HG02852 (cell line): ENCODE results near the gene MYO5B.

Experiments
- ATAC-seq: cut with Tn5 transposase; IDR thresholded peaks from one replicate; pipeline ENCODE4 v1.9.1; 2021; ENCODE audit warnings: mild to moderate bottlenecking, moderate library complexity; ENCODE audit not compliant: unreplicated experiment

Gene MYO5B

DNA sequence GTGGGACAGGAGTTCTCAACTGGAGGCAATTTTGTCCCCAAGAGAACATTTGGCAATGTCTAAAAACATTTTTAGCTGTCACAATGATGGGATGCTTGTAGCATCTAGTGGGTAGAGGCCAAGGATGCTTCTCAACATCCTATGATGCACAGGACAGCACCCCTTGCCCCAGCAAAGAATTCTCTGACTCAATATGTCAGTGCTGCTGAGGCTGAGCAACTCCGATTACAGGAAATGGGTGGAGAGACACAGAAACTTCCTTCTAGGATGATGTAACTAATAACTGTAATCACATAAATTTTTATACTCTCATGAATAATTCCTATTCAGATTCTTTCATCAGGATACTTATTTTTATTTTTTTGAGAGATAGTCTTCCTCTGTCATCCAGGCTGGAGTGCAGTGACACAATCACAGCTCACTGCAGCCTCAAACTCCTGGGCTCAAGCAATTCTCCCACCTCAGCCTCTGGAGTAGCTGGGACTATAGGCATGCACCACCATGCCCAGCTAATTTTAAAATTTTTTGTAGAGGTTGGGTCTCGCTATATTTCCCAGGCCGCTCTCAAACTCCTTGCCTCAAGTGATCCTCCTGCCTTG, 261.3 kb downstream of the MYO5B start:
- ATAC-seq: no peak

DNA sequence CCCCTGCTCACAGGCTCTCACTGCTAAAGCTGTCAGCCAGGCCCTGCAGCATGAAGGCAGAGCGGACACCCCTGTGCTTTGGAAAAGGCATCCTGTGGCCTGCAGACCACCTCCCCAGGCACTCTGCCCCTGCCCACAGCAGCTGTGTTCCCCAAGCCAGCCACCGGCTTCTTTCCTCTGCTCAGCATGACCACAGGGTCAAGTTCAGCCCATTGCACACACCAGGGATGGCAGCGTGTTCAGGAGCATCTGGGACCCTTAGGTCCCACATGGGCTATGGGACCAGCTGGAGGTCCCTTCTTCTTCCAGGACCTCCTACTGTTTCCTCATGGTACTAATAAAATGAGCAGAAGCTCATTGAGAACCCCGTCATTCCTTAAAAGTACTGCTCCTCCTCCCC, 263.2 kb downstream of the MYO5B start:
- no peak for ATAC-seq

DNA sequence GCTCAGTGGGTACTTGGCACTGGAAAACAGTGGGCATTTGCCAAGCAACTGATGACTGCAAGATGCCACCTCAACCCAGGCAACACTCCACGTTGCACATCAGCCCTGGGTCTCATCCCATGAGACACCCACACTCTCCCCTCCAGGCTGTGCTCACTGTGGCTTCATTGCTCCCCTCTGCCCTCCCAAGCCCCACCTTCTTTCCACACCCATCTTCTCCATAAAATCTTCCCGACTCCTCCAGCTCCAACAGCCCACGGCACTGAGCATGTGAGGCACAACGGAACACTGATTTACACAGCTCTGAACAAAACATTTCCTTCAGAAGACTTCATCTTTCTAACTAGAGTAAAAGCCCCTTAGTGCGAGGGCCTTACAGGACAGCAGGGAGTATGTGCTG, 263.8 kb downstream of the MYO5B start:
- no peak for ATAC-seq

DNA sequence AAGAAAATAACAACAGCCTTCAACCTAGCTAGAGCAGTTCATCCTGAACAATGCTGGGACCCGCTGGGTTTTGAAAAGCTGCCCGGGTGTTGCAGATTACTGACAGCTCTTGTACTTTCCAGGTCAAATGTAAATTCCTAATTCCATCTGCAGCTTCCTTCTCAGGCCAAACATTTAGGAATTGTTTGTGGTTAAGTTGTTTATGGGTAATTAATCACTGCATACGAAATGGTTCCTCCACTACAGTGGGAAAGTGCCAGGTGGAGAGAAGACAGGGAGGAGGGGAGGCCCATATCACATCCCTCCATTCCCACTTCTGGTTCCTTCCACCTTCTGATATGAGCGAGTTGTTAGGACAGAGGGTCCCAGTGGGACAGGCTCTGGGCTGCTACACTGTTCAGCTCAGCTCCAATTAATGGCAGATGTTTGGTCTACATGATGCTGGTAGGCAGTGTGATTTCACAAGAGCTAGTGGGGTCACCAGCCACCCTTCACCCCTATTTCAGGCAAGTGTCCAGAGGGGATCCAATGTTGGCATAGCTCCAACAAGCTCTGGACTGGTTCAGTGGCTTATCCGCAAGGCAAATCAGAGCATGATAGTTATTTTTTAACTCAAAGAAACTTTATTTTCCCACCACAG, 268.7 kb downstream of the MYO5B start:
- no peak for ATAC-seq

DNA sequence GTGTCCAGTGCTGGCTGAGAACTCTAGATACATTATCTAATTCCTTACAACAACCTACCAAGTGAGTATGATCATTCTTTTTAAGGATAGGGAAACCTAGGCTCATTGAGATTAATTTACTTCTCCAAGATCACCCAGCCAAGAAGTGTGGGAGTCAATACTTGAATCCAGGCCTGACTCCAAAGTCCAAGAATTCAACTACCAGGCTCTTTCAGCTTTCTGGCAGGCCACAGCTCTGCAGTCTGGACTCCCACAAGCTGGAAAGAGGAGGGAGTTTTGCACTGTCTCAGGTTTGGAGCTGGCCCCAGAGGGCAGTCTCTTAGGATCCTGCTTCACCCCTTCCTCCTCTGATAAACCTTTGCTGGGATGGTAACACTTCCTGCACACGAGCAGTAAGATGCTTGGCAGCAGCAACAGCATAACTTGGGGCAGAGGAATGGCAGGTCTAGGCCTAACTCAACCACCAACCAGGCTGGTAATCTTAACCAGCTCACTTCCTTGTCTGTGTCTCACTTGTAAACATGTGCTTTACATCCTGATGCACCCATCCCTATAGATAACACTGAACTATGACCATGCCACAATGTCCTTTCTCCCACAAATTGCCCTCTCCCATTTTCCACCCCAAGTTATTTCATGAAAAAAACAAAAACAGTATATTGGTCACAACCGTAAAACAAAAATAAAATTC, 270.5 kb downstream of the MYO5B start:
- ATAC-seq: no peak

DNA sequence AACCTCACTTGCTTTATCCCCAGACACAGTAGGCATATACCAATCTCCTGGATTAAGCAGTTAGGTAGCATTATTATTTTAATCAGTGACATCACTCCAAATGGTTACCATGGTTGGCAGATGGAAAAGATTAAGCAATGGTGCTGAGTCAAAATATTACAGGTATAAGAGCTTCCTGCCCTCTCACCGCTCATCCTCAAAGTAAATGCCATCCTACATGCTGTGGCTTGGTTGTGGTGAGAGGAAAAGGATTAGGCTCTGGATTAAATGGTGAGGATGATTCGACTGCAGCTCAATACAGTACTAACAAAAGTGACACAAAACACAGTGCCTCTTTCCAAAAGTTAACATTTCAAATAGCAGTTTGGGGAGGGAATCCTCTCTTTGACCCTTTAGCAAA, 272.7 kb downstream of the MYO5B start:
- ATAC-seq: no peak

DNA sequence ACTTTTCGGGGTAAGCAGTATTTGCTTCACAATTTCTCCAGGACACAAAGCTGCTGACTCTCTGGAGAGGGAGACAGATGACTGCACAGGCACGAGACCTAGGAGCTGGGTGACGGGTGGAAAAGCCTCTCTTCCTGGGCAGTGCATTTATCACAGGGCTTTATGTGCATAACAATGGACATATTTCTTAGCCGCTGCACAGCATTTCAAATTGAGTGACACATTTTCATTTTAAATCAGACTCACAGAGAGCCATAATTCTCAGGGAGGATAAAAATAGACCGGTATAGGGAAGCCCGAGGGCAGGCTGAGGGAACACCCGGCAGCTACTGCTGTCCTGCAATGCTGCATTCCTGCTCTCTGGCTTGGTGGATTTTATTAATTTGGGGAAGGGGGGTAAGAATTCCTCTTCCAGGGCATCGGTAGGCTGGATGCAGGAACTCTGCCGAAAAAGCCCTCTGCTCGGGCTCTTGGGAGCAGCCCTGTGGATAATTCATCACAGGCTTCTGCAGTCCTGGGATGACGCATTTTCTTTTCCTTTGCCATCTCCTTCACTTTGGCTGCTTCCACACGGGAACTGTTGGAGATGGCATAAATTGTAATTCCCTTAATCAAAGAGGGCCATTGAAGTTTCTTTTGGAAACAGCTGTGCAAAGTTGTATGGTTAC, 273.5 kb downstream of the MYO5B start:
- no peak for ATAC-seq

DNA sequence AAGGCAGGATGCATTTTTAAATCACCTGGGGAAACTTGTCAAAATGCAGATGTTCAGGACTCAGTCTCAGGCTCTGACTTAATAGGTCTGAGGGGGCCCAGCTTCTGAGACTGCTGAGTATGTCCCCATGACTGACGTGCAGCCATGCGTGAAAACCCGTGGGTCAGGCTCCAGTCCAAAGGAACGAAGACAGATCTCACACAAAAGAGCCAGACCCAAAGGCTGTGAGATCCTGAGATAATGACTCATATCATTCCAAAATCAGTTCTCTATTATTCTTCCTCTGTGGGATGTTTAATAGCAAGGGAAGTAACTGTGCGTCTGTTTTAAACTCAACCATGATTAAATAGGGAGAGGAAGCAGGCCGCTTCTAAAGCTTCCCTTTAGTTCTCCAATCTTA, 274.2 kb downstream of the MYO5B start:
- ATAC-seq: no peak

DNA sequence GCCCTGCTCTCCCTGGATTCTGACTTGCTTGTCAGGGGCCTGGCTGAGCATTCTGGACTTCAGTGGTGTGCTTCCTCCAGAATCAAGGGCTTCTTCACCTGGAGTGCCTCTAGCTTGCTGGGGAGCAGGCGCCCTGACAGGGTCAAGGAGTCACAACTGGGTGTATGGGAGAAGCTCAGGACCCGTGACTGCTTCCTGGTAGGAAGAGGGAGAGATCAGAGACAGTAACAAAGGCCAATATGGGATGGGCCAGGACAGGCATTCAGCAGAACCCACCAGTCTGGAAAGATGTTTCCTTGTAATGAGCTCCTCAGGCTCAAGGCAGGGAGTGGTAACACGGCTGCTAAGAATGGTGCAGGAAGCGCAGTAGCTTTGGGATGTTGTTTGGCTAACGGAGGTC, 277.2 kb downstream of the MYO5B start:
- ATAC-seq: no peak

DNA sequence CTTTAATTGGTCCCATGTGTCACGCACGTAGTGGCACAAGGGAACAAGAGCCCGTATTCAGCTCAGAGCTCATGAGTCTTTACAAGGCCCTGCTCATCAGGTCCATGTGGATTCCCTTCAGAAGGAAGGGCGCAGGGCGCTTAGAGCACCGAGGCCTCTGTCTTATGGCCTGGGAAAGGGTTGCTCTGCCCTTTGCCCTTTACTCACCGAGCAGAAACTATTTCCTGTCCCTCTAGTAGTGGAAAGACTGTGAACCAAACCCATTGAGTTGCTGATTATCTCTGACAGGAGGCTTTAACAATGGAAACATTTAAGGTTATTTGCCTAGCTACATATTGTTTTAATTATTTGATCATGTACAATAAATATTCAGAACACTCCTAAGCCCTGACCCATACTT, 279.6 kb downstream of the MYO5B start:
- ATAC-seq: no peak

DNA sequence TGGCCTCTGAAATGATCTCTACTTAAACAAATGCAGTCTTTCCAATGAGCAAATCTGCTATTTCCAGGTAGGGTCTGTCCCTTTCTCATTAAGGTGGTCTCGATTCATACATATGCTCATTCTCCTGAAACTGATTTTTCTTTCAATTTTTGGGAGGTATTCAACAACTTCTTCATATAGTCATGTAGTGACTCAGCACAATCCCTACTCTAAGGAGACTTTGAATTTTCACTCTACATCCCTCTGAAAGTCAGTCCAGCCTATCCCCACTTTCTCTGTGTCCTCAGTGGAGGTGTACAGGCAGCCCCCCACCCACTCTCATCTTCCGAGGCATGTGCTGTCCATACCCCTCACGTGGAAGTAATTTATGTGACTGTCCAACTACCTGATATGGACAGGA, 281.7 kb downstream of the MYO5B start:
- no peak for ATAC-seq

DNA sequence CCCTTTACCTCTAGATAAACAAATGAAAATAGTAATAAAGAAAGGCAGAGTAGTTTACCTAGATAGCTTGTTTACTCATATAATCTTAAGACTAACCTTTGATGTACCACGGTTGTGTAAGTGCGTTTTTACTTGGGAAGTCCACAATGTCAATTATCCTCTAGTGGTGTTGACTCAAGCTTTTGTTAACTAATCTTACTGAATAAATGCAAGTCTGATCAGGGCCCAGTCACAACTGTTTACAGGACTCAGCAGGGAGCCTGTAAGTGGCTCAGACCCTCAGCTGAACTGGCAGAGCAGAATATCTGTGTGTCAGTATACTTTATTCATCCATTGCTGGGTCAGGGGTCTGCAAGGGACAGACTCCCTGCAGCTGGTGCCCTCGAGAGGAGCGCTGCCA, 283.5 kb downstream of the MYO5B start:
- no peak for ATAC-seq

DNA sequence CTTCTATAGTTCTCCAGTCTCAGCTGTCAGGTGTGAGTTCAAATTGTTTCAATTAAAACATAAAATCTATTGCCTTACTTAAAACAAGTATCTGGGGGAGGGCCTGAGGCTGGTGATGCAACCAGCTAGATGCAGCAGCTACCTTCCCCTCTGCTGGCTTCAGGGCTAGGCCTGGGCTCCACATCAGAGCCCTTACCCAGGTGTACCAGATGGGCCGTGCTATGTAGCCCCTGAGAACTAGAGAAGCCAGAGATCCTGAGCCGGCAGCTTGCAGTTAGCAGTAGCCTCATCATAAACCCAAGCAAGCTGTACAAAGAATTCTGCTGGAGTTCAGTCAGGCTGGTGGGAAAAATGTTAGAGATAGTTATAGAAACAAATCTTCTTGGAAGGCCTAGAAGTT, 284.0 kb downstream of the MYO5B start:
- ATAC-seq: no peak

DNA sequence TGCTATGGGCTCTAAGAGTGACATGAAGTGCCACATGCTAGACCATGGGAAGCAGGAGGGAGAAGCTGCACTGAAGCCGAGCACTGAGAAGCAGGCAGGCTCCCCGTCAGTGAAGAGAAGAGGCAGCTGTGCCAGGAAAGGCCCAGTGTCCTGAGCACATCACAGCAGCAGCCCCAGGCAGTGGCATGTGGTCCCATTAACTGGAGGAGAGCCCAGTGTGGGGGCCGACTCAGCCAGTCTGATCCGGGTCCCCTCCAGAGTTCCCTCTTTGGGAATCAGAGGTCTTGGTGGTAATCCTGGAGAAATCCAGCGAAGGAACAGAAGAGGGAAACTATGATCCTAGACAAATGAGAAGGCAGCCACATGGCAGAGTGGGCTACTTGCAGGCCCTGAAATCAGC, 284.9 kb downstream of the MYO5B start:
- ATAC-seq: no peak

DNA sequence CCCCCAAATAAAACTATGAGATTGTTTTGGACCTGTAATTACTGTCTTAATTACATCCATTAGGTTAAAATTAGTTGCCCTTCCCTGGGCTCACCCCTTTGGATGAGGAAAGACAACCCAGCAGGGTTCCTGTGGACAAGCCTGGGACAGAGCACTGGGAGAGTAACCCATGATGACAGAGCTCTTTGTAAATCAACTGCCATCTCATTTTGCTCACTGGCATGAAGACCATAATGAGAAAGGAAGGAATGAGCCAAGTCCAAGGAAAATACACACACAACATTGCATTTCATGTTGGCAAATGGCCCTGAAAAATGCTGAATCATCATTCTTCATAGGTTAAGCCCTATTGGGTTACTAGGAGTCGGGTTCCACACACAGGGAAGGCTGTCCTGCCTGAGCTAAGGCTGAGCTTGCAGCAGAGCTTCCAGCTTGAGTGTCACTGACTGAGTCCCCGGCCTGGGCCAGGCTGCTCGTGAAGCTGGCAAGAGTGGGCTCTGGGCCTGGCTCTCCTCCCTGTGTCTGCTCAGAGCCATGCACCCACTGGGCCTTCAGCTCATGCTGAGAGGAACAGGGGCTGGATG, 287.5 kb downstream of the MYO5B start:
- ATAC-seq: no peak

DNA sequence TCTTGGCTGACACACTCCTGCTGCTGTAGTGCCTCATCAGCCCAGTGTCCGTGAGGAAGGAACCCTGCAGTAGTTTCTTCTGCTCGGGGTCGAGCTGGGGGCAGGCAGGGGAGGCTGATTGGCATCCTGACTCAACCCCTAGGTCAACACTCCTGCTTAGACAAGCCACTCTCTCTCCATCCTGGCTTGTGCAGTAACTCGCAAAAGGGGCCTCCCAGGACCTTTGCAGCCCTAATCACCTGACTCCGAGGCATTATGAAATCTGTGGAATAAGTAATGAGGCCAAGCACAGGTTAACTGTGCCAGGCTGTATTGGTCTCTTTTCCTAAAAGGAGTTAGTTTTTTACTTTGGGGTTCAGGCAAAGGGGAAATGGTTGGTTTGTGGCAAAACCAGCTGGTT, 289.2 kb downstream of the MYO5B start:
- ATAC-seq: no peak

DNA sequence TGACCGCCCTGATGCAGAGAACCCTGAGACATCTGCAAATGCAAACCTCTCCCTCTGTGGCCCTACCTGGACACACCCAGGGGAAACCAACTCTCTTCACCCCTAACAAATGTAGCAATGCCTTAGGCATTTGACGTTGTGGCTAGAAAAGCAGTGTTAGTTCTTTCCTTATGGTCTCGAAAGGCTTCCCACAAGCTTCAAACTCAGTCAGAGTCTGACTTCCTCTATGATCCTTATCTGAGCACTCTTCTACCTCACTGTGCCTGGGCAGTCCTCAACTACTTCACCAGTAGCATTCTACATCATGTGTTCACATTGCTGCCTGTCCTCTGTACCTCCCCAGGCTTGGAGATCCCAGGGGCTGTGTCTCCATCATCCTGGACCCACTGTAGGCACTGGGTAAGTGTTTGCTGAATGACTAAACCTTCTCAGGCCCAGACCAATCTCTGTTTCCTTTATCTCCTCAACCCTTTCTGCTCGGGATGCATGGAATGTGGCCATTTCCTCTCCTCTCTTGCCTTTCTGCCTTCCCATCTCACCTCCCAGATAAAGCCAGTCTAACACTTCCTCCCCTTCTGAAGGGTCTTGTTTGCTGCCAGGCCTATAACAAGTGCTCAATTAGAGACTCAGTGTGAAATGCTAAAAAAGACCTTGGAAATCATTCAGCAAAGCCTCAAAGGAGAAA, 289.9 kb downstream of the MYO5B start:
- ATAC-seq: no peak

DNA sequence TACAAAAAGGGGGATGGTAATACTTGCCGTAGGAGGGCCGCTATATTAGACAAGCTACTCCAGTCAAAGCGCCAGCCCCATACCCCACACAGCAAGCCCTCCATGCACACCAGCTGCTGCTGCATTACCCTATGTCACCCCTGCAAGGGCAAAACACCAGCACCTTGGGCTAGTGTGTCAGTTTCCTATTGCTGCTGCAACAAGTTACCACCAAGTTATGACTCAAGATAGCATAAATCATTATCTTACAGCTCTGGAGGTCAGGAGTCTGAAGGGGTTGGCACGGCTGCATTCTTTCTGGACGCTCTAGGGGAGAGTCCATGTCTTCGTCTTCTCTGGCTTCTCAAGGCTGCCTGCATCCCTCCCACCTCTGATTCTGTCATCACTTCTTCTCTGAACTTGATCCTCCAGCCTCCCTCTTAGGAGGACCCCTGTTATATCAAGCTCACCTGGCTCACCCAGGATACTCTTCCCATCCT, 293.0 kb downstream of the MYO5B start:
- ATAC-seq: no peak

DNA sequence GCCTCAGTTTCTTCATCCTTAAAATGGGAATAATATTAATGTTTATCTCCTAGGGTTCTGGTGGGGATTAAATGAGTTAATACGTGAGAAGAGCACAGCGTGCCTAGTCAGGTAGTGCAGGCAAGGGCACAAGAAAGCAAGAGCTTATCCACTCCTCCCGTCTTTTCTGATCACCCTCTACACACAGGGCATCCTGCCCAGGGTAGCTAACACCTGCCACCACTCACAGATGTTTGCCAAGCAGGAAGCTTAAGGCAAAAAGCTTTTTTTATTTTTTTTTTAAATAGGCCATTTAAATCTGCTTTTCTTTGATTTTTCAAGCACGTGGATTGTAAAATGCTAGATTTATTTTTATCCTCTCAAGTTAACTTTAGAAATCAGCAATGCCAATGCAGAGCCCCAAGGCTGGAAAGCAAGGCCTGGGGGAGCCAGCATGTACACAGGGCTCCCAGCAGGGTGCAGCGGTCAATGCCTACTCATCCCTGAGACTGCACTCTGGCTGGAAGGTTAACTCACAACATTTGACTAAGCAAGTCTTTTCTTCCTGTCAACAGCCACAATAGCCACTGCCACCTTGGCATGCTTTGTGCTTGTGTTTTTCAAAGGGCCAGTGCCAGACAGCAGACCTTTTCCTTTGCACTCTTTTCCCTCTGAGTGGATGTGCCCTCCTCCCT, 295.2 kb downstream of the MYO5B start:
- ATAC-seq: no peak

DNA sequence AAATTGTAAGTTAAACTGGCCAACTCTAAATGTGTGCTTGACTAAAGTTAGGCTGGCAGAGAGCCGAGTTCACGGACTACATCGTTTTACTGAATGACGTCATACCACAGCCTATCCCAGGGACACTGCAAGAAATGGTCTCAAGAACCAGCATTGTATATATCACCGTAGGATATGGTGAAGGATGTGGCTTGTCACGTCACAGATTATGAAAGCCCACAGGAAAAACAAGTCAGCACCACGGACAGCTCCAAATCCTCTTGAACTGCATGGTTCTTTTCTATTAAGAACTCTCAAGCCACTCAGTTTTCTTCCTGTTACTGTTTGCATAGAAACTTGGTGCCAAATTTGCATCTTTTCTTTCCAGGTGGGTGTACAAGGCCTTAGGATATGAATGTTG, 296.5 kb downstream of the MYO5B start:
- no peak for ATAC-seq
